EH (cell line): ENCODE measurements around the gene NRP2.

ENCODE experiments used
- DNase-seq: peaks from one replicate; pipeline ENCODE4 v3.0.0-alpha.2; 2015; ENCODE audit warnings: low read depth

The NRP2 gene

DNA sequence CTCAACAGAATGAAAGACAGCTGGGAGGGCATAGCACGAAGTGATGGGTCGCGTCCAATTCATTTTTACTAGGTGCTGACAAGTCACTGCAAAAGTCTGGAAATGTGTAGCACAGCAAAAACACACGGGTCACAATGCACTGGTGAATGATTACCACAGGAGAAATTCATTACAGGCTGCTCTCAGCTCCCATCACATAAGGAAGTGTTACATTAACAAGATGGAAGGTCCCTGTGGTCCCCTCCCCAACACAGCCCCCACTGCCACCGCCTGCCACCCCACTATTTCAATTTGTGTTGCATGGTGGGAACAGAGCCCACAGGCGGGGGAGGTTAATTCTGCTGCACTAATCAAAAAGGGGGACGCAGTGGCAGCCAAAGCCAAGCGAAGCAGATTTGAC is 122.8 kb downstream of the NRP2 start:
- no peak for DNase-seq

DNA sequence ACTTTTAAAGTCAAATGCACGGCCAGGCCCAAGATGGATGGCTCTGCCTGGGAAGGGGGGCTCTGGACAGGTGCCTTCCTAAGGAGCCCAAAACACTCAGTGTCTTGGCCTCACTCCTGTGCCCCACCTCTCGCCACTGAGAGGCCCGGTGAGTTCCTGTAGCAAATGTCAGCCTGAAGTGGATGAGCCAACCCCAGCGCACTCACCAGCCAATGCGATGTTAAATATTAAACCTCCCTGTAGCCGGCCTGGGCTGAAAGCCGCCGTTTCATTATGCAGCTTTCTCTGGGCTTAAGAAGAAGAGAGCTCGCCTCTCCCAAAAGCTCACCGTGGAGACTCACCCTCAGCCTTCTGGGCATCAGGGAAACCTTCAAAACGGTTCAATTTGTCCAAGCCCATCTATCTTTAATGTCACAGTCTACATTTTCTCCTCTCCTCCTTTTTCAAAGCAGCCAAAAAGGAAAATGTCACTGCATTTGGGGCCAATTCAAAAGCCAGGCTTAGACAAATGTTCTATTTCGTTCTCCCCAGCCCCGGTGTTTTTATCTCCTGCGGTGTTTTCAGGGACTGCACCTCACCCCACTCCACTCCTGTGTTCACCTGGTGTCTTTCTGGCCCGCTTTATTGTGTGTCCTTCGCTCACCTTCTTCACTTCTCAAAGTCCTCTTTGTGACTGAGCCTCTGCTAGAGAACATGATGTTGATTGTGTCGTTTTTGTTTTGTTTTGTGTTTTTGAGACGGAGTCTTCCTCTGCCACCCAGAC is 124.0 kb downstream of the NRP2 start:
- DNase-seq: no peak

GRCh38 chr2:205807229-205807628 is 124.9 kb downstream of the NRP2 start:
- DNase-seq: no peak

DNA sequence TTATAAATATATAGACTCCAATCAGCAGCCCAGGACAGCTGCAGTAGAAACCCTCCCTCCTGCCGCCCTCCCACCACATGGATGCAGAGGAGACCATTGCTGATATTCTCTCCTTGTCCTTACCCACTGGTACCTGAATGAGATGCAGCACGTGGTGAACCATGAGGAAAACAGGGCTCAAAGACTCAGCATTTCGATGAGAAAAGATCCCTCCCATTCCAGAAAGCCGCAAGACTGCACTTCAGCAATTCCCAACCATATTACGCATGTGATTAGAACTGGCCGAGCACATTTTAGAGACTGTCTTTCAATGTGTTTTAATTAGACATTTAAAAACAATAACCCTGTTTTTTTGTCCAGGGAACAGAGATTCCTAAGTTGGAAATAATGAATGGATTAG is 125.5 kb downstream of the NRP2 start:
- DNase-seq: no peak

- DNase-seq: no peak
Observed at GRCh38 chr2:205808486-205809121, 126.3 kb downstream of the NRP2 start.

- peak; percentile 8 for DNase-seq
Observed at GRCh38 chr2:205811387-205811786, 129.1 kb downstream of the NRP2 start.

DNA sequence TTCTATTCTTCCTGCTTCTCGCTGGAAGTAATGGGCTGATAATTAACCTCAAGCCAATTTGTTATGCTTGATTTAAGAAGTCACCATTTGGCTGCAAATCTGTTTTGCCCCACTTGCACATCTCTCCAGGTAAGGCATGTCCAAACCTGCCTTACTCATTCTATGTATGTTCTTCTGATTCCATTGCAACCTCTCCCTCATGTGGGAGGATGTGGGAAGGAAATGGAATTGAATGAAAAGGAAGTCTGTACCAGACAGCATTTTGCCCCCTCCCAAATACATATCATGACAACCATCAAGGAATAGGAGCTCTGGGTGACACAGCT is 131.7 kb downstream of the NRP2 start:
- DNase-seq: no peak

DNA sequence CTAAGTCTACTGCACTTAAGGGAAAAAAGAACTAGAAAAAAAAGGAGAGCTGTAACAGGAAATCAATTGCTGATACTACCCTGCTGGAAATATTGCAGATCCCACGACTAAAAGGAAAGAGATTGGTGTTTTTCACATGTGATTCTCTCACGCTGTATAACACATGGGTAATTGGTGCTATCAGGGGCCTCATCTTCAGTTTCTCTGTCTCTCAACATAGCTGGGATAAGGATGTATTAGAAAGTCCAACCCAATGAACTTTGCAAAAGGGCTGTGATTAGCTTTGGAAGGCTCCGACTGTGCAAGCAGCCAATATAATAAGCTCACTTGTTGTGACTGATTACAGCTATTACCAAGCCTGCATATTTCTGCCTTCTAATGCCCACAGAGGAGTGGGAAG is 133.4 kb downstream of the NRP2 start:
- DNase-seq: no peak

DNA sequence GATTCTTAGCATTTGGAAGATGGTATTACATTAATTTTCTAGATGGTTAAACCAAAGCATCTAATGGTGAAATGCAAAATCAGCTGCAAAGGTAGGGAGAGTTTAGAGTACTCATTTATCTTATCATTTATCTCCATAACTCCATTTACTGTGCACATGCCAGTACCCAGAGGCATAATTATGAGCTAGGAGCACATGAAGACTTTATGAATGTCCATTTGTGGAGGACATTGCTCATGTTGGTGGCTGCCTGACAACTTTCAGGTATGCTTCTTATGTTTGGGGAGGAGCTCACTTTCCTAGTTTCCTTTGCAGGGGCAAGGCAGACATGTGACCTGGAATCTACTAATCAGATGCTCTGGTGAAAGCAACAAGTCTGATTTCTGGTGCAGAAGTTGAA is 134.0 kb downstream of the NRP2 start:
- no peak for DNase-seq

DNA sequence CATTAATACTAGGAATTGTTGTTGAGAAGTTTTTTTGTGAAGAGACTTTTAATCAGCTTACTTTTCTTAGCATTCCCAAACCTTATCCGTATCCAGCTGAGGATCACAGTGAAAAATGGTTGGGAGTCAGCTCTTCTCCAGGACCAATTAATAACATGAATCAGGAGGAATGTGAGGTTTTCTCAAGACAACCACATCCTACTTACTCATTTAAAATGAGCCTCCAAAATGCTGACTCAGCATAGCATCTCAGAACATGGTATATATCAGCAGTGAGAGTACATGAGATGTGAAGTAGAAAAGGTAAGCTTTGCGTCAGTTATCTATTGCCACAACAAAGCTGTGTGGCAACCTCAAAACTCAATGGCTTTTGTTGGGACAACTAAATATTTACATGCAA is 140.3 kb downstream of the NRP2 start:
- peak; percentile 70 for DNase-seq

DNA sequence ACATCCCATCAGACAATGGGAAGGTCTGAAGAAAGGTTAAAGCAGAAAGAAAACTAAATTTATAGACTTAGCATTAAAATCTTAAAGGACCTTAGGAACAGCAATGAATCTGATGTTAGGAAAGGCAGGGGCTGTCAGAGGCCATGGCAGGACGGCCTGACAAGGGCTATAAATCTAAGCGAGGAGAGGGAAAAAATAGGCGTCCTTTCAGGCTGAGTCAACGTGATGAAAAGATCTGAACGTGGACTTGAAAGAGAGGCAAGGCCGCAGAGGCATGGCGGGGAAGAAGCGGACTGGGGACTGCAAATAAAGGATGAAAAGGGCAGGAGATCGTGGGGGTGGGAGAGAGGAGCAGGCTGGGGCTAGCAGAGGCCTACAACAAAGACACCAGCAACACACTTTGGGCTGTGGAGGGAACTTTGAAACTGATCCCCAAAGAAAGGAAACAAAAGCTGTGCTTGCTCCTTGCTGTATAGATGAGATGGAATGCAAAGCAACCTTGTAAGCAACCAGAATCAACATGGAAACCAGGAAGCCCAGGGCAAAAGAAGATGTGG is 145.6 kb downstream of the NRP2 start:
- no peak for DNase-seq

GRCh38 chr2:205833864-205834263 is 151.6 kb downstream of the NRP2 start:
- DNase-seq: no peak

GRCh38 chr2:205834796-205835195 is 152.5 kb downstream of the NRP2 start:
- no peak for DNase-seq

GRCh38 chr2:205835251-205835791 is 153.0 kb downstream of the NRP2 start:
- no peak for DNase-seq

DNA sequence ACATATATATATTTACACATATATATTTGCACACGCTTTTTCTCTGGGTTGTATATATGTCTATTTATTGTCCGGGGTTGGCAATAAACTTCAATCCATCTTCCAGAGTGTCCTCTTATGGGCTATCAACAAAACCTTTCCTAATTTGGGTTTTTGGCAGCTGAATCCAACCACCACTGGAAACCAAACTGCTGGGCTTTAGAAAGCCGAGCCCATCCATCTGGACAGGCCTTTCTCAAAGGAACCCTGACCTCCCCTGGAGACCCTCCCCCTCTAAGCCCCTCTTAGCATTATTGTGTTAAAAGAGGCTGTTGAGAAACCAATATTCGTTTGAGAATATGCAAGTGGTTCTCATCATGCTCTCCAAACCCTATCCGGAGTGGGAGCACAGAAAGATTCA is 153.6 kb downstream of the NRP2 start:
- DNase-seq: no peak

DNA sequence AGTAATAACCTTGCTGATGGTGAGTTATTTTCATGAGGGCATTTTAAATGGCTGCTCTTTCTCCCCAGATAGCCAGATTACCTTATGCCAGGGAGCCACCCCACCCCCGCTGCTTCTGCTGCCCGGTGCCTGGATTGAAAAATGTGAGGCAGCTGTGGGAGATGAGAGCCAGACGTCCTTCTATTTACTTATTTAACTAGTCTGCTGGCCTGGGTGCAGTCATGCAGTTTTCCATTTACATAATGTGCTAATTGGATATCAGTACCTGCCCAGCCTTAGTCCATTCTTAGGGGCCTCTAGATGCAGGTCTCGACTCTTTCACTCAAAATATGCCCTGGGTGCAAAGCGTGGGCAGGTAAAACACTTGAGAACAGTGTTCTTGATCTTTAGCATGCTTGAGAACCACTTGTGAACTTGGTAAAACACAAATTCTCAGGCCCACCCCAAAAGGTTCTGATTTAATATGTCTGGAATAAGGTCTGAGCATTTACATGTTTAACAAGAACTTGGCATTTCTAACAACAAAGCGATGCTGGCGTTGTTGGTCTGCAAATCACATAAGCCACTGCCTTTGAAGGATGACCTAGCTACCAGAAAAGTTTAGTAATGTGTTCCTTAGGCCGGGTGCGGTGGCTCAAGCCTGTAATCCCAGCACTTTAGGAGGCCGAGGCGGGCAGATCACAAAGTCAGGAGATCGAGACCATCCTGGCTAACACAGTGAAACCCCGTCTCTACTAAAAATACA is 154.3 kb downstream of the NRP2 start:
- DNase-seq: no peak

GRCh38 chr2:205837663-205838062 is 155.4 kb downstream of the NRP2 start:
- no peak for DNase-seq

- no peak for DNase-seq
Observed at GRCh38 chr2:205845446-205845845, 163.1 kb downstream of the NRP2 start.
